HG02943 (cell line): ENCODE measurements around the gene CUL7.

Experiments
- ATAC-seq: cut with Tn5 transposase; IDR thresholded peaks from one replicate; pipeline ENCODE4 v1.9.1; 2021; ENCODE audit warnings: mild to moderate bottlenecking, low read depth, moderate library complexity; ENCODE audit not compliant: unreplicated experiment

The CUL7 gene

GRCh38 chr6:43077981-43078511 is 24.4 kb upstream of the CUL7 start:
- ATAC-seq = no peak

GRCh38 chr6:43077333-43077809 is 23.7 kb upstream of the CUL7 start:
- ATAC-seq = no peak

DNA sequence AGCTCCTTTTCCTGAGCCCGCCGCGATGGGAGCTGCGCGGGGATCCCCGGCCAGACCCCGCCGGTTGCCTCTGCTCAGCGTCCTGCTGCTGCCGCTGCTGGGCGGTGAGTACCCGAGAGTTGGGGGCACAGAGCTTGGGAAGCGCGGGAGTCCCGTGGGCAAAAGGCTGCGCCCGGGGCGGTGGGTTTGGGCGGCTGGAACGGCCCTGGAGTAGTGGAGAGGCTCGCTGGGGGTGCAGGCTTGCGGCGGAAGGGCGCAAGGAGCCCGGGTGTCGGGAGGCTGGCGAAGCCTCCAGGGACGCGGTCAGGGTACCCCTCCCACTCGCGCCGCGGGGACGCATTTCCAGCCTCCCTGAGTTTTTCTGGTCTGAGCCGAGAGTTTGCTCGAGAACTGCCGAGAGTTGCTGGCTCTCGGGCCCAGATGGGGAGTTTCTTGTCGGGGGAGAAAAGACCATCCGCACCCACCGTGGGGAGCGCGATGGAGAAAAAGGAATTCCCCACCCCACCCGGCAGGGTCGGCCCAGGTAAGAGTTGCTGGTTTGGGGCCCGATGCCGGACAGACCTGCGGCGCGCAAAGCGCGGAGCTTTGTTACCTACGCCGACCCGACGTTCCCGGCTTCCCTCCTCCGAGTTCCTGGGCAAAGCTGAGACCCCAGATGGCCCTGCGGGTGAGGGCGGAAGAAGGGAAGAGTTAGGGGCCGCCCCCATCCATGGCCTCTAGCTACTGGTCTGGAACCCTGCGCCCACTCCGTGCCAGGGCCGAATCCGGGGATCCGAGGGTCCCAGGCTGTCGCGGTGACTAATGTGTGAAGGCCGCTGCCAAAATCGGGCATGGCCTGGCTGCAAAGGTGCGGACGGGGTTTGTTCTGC is 23.0 kb upstream of the CUL7 start:
- ATAC-seq = no peak

DNA sequence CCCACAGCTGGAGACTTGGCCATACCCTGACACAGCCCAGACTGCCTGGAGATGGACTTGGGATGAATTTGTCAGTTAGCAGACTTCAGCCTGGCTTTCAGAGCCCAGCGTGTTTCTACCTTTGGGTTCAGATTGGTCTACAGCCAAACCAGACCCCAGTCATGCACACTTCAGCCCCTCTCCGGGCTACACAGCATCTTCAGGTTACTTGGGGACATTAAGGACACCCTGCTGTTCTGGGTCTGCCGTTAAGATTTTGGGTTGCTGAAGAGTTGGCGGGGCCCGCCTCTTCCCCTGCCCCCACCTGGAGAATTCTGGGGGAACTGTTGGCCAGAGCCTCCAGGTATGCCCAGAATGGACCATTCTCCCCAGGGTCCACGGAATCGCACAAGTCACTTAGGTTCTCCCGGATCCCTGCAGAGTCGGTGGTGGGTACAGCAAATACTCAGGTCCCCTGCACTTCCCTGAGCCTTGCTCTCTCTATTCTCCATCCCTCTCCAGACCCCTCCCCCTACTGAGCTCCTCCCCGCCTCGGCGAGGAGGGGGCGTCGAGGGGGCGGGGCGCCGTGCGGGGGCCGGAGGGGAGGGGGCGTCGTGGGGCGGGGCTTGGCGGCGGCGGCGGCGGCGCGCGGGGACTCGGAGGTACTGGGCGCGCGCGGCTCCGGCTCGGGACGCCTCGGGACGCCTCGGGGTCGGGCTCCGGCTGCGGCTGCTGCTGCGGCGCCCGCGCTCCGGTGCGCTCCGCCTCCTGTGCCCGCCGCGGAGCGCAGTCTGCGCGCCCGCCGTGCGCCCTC is 22.2 kb upstream of the CUL7 start, which contains the start of gene PTK7:
PTK7 (plus strand) TSS at position 645 of the 794 bp plus-strand sequence. CDS start 175 bp downstream, outside the sequence.
- no peak for ATAC-seq

DNA sequence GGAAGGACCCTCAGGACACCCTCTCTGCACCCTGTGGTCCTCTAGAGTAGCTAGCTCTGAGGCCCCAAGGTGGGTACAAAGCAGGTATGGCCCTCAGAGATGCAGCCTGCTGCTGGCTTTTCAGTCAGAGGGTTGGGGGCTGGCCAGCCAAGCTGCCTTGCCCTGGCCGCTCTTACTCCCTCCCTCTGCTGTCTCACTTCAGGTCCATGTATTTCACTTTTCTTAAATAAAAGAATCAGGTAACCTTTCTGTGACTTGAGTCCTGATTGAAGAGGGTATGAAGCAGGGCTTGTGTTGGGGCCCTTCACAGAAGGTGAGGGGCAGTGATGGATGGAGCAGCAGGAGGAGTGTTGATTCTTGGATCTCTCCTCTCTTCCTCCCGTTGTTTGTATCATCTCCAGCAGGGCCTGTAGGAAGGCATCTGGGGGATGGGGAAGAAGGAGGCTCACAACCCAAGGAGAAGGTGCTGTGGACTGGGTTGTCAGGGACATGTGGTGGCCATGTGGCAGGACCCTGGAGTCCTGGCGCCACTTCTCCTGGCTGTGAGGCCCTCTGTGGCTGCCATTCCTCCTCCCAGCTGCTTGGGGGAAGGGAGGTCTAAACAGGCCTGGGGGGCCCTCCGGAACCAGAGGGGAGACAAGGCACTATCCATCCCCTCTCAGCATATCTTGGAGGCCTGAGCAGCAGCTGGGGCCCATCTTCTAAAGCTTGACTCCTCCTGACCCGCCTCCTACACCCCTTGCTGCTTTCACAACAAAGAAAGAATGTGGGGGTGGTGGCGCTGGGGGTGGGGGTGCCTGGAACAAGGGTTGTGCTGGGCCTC is 21.4 kb upstream of the CUL7 start:
- ATAC-seq = no peak

GRCh38 chr6:43070028-43070632 is 16.5 kb upstream of the CUL7 start:
- no peak for ATAC-seq

DNA sequence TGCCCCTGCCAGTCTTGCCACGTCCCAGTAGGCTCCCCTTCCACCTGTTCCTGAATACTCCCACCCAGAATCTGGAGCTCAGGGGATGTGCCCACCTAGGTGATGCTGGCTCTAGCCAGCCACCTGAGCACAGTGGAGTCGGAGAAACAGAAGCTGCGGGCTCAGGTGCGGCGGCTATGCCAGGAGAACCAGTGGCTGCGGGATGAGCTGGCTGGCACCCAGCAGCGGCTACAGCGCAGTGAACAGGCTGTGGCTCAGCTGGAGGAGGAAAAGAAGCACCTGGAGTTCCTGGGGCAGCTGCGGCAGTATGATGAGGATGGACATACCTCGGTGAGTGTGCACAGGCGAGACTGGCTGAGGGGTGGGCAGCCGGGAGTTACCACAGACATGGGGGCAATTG is 9.2 kb upstream of the CUL7 start:
- ATAC-seq = no peak

- no peak for ATAC-seq
Observed at GRCh38 chr6:43061861-43062260, 8.2 kb upstream of the CUL7 start.

DNA sequence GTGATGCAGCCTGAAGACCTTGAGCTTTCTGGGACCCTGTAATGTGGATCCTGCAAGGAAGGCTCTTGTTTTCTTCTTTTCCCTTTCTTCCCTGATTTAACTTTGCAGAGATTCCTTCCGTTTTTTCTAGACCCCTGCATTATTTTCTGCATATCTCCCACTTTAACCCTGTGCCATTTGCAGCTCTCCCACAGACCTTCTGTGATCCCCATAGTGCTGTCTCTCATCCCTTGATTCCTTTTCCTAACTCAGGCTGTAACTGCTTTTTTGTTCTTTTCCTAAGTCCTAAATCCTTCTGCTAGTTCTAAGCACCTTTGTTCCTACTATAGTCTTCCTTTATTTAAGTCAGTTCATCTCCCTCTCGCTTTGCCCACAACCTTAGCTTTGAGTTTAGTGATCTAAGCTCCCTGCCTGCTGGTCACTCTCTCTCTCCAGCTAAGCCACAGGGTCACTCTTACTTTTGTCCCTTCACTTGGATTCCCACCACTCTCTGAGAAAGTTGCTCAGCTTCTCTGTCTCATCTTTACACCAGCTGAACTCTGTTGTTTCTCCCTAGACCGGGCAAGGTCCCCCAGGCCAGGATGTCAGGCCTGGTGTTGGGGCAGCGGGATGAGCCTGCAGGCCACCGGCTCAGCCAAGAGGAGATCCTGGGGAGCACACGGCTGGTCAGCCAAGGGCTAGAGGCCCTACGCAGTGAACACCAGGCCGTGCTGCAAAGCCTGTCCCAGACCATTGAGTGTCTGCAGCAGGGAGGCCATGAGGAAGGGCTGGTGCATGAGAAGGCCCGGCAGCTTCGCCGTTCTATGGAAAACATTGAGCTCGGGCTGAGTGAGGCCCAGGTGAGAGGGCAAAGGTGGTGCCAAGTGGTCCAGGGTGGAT is 7.3 kb upstream of the CUL7 start:
- no peak for ATAC-seq

DNA sequence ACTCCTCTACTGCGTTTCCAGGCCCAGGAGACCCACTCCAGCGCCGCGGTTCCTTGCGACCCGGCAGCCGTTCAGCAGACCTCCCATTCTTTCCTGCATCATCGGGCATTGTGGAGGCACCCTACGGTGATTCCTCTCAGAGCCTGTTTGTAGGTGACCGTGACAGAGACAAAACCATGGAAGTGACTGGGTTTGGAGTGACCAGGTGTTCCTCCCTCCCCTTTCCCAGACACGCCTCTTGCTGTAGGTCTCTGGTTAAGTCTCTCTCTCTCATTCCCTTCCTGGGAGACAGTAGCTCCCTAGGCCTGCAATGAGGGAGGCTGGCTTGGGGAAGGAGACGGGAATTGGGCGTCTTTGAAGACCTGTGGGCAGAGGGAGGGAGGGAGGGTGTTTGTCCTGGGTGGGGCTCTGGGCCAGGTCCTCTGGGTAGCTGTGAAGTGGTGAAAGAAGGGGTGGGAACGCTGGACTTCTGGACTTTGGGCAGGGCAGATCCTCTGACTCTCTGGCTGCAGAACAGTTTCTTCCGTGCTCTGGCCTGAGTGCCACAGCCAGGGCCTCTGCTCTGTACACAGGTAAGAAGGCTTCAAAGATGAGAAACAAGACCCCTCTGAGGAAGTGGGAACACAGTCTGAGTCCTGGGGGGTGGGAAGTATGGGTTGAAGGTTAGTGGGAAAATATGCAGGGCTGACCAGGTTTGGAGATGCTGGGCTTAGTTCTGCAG is 6.5 kb upstream of the CUL7 start:
- peak; percentile 9 for ATAC-seq

- peak; percentile 83 for ATAC-seq
Observed at GRCh38 chr6:43059168-43060033, 5.8 kb upstream of the CUL7 start, which contains the start of the genes KLC4 and MRPL2. TSS of gene KLC4 (plus strand) at chr6:43059631. CDS start at chr6:43061336, 1,705 bp downstream. TSS of gene MRPL2 (minus strand) at chr6:43059434. CDS start at chr6:43059381, 53 bp downstream.

DNA sequence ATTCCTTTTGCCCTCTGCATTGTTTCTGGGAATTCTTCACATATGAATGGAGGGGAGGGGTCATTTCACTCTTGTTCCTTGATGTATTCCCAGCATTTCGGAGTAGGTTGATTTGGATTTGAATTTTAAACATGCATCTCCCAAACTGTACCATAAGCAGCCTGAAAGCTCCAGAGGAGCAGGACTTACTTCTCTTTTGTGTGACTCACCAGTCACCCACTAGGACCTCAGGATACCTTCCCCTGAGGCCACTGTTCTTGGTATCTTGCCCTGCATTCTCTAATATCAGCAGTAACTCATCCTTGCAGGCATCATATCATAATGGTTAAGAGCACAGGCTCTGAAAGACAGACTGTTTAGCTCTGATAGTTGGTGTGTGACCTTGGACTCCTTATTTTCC is 4.9 kb upstream of the CUL7 start:
- ATAC-seq = no peak

DNA sequence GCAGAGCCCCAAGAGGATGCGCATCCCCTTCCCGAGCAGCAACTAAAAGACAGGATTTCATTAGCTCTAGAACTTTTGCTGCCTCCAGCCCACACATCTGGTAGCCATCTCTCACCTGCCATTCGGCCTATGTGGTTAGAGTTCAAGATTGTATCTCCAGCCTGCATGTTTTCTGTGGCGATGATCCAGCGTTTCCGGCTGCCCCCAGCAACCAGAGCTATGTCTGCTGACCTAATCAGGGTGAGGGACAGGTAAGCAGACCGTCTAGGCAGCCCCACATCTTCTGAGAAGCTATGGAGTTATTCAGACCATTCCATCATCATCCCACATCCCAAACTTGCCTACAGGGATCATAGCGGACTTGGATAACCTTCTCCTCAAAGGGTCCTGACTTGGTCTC is 2.3 kb upstream of the CUL7 start:
- ATAC-seq = no peak

DNA sequence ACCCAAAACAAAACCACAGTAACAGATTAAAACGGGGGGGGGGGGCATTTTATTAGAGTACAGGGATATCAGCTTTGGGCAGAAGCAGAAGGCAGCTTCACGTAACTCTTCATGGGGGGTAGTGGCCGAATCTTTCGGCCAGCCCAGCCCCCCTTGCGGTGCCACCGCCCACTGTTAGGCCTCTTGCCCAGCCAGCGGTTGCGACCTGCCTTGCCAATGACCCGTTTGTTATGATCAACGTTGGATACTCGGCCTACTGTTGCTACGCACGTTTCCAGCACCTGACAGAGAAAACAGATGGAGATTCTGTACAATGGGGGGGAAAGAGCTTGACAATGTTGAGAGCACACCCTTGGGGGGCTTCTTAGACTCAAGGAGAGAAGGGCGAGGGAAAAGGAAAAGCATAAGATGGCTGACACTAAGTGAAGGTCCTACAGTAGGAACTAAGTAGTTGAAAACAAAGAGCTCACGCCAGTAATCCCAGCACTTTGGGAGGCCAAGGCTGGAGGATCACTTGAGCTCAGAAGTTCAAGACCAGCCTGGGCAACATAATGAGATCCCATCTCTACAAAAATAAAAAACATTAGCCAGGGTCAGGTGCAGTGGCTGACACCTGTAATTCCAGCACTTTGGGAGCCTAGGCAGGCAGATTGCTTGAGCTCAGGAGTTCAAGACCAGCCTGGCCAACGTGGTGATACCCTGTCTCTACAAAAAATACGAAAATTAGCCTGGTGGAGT is 724 bp upstream of the CUL7 start:
- no peak for ATAC-seq

DNA sequence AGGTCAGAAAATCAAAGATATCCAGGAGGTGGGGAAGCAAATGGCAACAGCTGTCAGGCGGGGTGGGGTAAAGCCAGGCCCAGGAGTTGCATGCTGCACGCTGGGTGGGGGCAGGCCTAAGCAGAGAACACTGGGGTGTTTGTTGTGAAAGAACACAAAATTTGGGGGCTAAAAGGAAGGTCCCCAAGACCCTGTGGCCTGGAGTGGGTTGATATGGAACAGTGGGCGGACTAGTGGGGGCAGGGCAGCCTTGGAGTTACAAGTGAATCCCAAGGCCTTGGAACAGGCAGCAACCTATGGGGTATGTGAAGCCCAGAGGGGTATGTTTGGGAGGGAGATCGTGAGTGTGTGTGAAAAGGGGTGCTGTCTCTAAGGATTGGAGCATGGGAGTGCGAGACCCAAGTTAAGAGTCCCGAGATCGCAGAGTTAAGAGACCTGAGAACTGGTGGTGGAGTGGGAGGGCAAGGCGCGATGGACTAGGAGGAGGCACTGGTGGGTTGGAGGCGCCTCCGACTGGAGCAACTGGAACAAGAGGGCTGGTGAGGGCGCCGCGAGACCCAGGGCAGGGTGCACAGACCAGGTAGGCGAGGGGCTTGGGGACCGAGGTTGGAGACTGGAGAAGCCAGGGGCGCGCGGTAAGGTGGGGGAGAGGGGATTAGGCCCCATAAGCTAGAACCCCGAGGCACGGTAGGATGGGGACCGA is 658 bp downstream of the CUL7 start:
- ATAC-seq = peak; percentile 15
